Measurements from ENCODE around the gene SEC14L2.

SEC14L2 gene

GRCh38 chr22:30396871-30397655, at the start of gene SEC14L2:
Gene SEC14L2 (plus strand): TSS chr22:30397018. CDS start chr22:30397117, 99 bp downstream.
- DNase-seq: peak; percentile 70

- DNase-seq: no peak
These were observed 49.4 kb upstream of the SEC14L2 start for GRCh38 chr22:30347255-30347892.

DNA sequence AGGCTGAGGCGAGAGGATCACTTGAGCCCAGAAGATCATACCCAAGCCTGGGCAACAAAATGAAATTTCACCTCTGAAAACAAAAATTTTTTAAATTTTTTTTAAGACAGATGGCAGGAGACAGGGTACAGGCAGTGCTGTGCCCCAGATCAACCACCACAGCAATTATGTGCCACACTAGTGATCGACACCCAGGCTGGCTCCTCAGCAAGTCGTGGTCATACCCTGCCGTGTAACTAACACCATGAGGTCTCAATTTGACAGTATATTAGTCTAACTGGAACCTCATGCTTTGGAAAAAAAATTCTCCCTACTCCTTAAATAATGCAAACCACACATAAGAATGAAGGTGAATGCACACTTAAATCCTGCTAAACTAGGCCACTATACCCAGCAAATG, 48.4 kb upstream of the SEC14L2 start:
- DNase-seq: no peak

- no peak for DNase-seq
These were observed 48.0 kb upstream of the SEC14L2 start for GRCh38 chr22:30348809-30349208.

- no peak for DNase-seq
These were observed 45.6 kb upstream of the SEC14L2 start for GRCh38 chr22:30351226-30351625.

DNA sequence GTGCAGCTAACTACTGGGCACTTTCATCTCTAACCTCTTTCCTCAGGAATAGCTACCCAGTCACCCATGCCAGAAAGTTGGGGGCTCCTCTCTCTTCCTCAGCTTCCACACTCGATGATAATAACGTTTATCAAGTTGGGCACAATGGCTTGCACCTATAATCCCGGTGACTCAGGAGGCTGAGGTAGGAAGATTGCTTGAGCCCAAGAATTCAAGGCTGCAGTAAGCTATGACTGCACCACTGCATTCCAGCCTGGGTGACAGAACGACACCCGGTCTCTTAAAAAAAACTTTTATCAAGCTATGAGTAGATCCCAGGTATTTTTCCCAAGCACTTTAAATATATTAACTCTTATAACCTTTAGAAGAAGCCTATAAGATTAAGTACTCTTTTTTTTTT, 42.2 kb upstream of the SEC14L2 start:
- no peak for DNase-seq

DNA sequence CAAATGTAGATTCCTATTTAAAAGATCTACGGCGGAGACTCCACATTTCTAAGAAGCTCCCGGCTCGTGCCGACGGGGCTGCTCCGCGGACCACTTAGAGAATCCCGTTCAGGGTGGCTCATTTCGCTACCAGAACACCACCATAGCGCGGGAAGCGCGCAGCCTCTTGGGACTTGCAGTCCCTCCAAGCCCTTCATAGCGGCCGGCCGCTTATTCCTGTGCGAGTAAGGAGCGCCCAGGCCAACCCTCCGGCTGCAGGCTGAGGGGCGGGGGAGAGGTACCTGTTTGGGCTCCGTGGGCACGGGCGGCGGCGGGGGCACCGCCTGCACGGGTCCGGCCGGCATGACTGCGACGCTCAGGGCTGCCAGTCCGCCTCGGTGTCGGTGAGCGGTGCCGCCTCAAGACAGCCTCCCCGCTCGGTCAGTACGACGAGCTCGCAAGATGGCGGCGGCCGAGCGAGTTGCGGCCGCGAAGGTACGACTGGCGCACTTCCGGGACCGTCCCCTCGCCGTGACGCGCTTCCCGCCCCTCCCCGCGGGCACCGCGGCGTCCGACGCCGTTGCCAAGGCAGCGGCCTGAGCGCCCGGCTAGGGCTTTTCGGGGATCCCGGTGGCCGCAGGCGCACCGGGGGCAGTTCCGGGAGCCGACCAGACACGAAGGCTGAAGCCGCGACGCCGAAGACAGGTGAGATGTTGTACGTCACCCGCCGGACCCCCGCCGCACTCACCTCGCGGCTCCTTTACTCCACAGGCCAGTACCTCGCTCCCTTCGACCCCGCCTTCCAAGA, 40.2 kb upstream of the SEC14L2 start, which contains the start of the genes CCDC157 and SF3A1:
TSS of gene CCDC157 (plus strand) at position 559 of the 787 bp plus-strand sequence. CDS start 8,994 bp downstream, outside the sequence.
TSS of gene SF3A1 (minus strand) at position 446 of the 787 bp plus-strand sequence. CDS start at position 344, 102 bp downstream.
- DNase-seq: peak; percentile 99

DNA sequence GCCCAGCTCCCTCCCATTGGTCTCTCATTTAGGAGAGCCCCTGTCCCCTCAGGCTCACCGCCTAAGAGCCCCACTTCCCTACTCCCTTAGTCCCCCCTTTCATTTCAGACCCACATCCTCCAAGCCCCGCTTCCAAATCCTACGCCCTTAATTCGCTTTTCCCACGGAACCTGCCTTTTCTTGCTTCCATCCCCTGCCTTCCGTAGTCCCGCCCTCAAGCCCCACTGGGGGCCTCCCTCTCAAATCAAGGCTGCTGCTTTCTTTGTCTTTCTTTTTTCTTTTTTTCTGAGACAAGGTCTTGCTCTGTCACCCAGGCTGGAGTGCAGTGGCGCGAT, 39.6 kb upstream of the SEC14L2 start:
- no peak for DNase-seq

- no peak for DNase-seq
These were observed 39.1 kb upstream of the SEC14L2 start for GRCh38 chr22:30357650-30358215.

GRCh38 chr22:30358541-30358940, 38.3 kb upstream of the SEC14L2 start:
- DNase-seq: no peak

GRCh38 chr22:30361916-30362650, 34.7 kb upstream of the SEC14L2 start:
- DNase-seq: no peak

DNA sequence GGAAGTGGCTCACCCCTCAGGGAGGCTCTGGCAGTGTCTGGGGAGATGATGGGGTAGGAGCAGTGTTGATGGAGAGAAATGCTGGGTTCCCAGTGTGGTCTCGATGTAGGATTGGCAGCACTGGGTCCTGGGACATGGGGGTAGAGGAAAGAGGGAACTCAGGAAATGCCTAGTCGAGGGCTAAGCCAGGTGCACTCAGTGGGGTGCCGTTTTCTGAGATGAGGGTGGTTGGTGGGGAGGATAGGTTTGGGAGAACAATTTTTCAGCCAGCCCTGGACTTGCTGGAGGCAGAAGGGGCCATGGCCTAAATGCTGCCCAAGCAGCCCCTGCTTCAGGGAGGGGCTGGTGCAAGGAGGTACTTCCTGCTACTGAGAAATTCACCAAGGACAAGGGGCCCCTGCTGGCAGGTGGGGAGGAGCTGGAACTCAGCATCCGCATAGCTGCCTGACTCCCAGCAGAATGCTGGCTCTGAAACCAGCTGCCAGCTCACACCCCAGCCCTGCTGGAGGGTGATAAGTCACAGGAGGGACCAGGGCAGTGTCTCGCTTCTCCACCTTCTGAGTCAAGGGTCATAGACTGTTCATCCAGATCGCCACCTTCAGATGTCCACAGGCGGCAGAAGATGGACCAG, 34.1 kb upstream of the SEC14L2 start:
- no peak for DNase-seq

GRCh38 chr22:30365891-30366290, 30.9 kb upstream of the SEC14L2 start:
- DNase-seq: no peak

DNA sequence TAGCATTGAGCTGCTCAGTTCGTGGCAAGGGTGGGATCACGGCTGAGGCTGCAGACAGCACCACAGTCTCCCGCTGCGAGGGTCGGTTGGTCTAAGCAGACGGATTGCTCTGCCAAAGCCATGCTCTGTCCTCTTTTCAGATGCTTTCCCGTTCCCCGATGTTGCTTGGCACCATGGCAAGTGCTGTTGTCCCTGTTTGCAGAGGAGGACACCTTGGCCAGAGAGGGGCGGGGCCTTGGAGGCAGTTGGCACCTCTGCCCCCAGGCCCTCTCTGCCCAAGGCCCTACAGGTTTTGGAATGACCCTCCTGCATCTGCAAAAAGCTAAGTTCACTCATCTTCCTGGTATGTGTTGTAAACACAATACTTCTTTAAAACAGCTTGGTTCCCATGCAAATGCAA, 28.4 kb upstream of the SEC14L2 start:
- DNase-seq: no peak

- DNase-seq: peak; percentile 65
These were observed 26.1 kb upstream of the SEC14L2 start for GRCh38 chr22:30370641-30371230.

DNA sequence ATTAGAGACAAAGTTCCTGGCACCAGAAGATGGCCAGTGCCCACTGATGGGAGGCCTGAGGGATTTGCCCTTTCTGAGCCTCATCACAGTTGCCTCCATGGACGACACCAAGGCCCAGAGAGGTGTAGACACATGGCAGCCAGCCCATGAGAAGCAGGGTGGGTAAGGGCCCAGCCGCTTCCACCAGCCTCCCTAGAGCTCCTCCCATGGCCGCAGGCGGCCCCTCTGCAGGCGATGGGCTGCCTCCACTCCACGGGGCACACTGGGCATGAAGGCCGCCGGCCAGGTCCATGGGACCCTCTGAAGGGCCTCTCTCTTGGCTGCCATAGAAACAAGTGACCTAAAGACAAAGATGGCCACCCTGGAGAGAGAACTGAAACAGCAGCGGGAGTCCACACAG, 25.5 kb upstream of the SEC14L2 start:
- DNase-seq: no peak

- no peak for DNase-seq
These were observed 24.8 kb upstream of the SEC14L2 start for GRCh38 chr22:30371981-30372380.

DNA sequence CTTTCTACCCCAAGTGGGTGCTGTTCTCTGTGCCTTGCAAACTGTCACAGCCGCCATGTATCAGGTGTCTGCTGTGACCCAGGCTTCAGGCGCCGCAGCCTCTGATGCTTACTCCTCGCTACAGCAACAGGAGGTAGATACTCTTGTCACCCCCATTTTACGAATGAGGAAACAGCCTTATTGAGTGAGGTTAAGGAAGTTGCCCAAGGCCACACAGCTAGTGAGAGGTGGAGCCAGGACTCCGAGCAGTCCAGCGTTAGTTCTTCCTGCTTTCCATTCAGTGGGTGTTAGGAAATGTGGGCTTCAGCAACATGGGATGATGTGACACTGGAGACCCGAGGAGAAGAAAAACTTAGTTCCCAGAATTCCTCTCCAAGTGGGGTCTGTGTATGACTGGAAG, 23.9 kb upstream of the SEC14L2 start:
- no peak for DNase-seq

DNA sequence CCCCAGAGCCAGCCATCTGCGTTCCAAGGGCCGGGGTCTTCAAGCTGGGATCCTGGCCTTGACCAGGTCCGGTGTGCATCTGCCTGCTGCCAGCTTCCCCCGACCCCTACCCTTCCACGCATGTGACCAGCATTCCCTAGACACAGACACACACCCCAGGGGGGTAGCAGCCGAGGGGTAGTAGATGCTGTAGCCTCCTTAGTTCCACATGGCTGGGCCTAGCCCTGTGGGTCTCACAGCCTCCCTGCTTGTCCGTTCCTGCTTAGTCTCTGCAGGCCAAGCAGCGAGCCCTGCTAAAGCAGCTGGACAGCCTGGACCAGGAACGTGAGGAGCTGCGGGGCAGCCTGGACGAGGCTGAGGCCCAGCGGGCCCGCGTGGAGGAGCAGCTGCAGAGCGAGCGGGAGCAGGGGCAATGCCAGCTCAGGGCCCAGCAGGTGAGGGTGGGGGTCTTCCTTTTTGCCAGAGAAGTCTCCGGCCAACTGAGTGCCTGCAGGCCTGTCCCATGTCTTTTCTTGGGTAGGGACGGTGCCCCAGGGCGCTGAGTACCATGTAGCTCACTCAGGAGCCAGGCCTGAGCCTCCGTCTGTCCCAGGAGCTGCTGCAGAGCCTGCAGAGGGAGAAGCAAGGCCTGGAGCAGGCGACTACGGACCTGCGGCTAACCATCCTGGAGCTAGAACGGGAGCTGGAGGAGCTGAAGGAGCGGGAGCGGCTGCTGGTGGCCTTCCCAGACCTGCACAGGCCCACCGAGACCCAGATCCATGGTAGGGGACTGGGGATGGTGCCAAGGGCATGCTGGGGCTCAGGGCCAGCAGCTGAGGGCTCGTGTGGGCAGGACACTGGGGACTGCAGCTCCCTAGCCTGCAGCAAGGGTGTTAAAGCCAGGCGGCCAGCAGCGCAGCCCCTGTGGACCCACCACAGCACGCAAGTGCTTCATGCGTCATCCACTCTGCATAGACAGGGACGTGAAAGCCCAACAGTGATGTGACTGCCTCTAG, 23.2 kb upstream of the SEC14L2 start:
- peak; percentile 65 for DNase-seq

- no peak for DNase-seq
These were observed 21.4 kb upstream of the SEC14L2 start for GRCh38 chr22:30375312-30375849.
